ENCODE data around the gene CASP6. TPM values are rescaled to one million over a fixed set of nuclear protein-coding genes. Genes with fewer than 3 reads are reported as not detected.

Gene CASP6
- total and polyA plus RNA-seq, 5 donors: 6.5 to 13.4 (median 9.6) TPM

DNA sequence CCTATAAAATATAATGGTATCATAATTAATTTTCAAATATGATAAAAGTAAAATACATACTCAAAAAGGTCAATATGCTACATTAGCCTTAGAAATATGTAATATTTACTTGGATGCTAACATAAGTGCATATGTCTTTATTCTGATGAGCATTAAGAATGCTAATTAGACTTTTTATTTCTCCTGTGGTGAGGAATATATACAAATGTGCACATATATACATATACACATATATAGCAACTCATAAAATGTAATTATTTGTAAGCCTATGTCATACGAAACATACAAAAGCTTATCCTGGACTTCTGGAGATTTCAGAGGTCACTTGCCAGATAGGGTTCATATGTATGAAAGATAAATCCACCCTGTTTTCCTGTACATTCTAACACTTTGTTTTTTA is 15.5 kb upstream of the CASP6 start:
- DNase-seq (no peak), ATAC-seq (no peak)
- Histone ChIP-seq H3K4me3 (ENCODE audit: low read length) (no peak overlapping the region), H3K4me1 (ENCODE audit: control insufficient read depth, insufficient read depth, low read length) (no peaks in the 10 kb centered on the region), H3K27me3 (ENCODE audit: control insufficient read depth, insufficient read depth) (no peaks in the 10 kb centered on the region), H3K9me3 (ENCODE audit: control insufficient read depth, low read length) (no peaks in the 10 kb centered on the region), H3K27ac (ENCODE audit: low read length) (no peak overlapping the region)
- 95% methylated on average over 1 of the region's 1 CpG for WGBS
- intact Hi-C loops (cut with DNase I): no loop called here

DNA sequence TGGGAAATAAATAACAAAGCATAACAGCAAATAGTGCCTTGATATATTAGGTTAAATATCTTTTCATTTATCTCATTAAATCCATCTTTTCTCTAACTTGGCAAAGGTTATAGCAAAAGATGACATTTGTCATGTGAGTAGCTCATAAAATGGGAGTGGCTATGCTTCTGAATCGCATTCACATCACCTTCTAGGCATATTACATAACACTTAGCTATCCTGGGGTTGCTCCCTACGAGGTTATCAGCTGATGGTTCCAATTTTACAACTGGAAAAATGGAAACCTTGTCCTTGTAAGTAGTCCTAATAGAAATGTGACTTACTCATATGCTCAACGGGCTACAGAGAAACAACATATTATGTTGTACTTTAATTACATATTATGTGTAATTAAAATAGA is 10.3 kb upstream of the CASP6 start:
- no peaks in the 10 kb centered on the region for H3K9me3 ChIP-seq (ENCODE audit: control insufficient read depth, low read length)
- 90% methylated on average over 3 of the region's 3 CpGs for WGBS
- no peaks in the 10 kb centered on the region for H3K27me3 ChIP-seq (ENCODE audit: control insufficient read depth, insufficient read depth)
- ATAC-seq (no peak), DNase-seq (no peak)
- no peak overlapping the region for H3K27ac ChIP-seq (ENCODE audit: low read length)
- H3K4me3 ChIP-seq (ENCODE audit: low read length): no peak overlapping the region
- intact Hi-C loops (cut with DNase I): no loop called here
- H3K4me1 ChIP-seq (ENCODE audit: control insufficient read depth, insufficient read depth, low read length): no peaks in the 10 kb centered on the region

DNA sequence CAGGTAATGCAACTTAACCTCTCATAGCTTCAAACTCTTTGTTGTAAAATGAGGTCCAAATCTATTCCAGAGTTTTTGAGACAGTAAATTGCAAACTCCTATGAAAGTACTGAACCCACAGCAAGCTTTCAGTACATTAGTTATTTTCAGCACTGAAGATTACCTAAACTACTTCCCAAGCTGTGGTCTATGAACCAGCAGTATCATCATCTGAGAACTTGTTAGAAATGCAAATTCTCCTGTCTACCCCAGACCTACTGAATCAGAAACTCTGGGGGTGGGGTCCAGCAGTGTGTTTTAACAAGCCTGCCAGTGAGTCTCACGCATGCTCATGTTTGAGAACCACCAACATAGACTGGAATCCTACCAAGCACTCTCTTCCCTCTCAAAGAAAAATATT is 5.7 kb upstream of the CASP6 start:
- H3K4me1 ChIP-seq (ENCODE audit: control insufficient read depth, insufficient read depth, low read length): no peaks in the 10 kb centered on the region
- ATAC-seq: no peak
- no peaks in the 10 kb centered on the region for H3K27me3 ChIP-seq (ENCODE audit: control insufficient read depth, insufficient read depth)
- H3K9me3 ChIP-seq (ENCODE audit: control insufficient read depth, low read length): no peaks in the 10 kb centered on the region
- intact Hi-C loops (cut with DNase I): loop anchor here in 3 of 4 donors (10.0 kb wide), 2 partner anchors 106 to 284 kb away; partner anchors contain the start of gene GAR1 (in 3 of the 3)
- no peak overlapping the region for H3K4me3 ChIP-seq (ENCODE audit: low read length)
- no peak overlapping the region for H3K27ac ChIP-seq (ENCODE audit: low read length)
- 82% methylated on average over 1 of the region's 1 CpG for WGBS
- no peak for DNase-seq

DNA sequence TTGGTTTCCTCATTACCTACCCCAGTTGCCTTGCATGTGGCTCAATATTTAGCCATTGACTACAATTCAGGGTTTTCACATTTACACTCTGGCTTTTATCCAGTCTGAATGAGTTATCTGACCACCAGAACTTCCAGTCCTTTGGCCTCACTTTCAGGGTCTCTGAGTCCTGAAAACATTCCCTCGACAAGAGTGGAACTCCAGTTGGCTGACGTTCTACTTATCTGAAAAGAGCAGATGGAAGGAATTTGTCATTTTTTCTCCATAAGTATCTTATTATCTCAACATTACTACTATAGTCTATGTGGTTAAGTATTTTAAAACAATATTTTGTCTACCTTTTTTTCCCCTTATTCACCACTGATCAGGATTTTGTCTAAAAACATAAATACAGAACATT is 5.2 kb upstream of the CASP6 start:
- WGBS: 17% methylated on average over 2 of the region's 2 CpGs
- Histone ChIP-seq H3K27me3 (ENCODE audit: control insufficient read depth, insufficient read depth) (no peaks in the 10 kb centered on the region), H3K4me3 (ENCODE audit: low read length) (no peak overlapping the region), H3K4me1 (ENCODE audit: control insufficient read depth, insufficient read depth, low read length) (no peaks in the 10 kb centered on the region), H3K27ac (ENCODE audit: low read length) (no peak overlapping the region), H3K9me3 (ENCODE audit: control insufficient read depth, low read length) (no peaks in the 10 kb centered on the region)
- DNase-seq (no peak), ATAC-seq (no peak)
- intact Hi-C loops (cut with DNase I): loop anchor here in 3 of 4 donors (10.0 kb wide), 2 partner anchors 106 to 284 kb away; partner anchors contain the start of gene GAR1 (in 3 of the 3)

DNA sequence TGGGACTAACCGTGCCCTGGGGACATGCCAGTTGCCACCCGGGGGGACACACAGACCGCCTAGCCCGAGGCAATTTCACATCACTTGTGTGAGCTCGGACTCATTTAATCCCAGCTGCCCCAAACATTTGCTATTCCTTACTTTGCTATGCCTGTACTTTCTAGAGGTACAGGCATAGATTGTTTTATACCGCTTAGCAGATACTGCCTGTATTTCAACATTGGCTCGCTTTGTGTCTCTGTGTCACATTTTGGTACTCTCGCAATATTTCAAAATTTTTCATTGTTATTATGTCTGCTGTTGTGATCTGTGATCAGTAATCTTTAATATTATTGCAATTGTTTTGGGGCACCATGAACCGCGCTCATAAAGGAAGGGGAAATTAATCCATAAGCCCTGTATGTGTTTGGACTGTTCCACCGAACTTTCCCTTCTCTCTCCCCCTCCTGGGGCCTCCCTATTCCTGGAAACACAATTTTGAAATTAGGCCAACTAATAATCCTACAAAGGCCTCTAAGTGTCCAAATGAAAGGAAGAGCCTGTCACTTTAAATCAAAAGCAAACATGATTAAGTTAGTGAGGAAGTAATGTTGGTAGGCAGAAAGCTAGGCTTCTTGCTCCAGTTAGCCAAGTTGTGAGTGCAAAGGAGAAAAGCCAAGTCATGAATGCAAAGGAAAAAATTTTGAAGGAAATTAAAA is 568 bp upstream of the CASP6 start:
- 9% methylated on average over 11 of the region's 11 CpGs for WGBS
- ATAC-seq (peak; percentile 9 to 16), DNase-seq (no peak)
- Histone ChIP-seq H3K4me3 (ENCODE audit: low read length) (peak overlapping the region; percentile 76), H3K4me1 (ENCODE audit: control insufficient read depth, insufficient read depth, low read length) (peaks cover 6% of the 10 kb centered on the region), H3K27ac (ENCODE audit: low read length) (peak overlapping the region; percentile 73), H3K27me3 (ENCODE audit: control insufficient read depth, insufficient read depth) (no peaks in the 10 kb centered on the region), H3K9me3 (ENCODE audit: control insufficient read depth, low read length) (no peaks in the 10 kb centered on the region)
- intact Hi-C loops (cut with DNase I): loop anchor here in 3 of 4 donors (10.0 kb wide), 2 partner anchors 111 to 279 kb away; partner anchors contain the start of gene GAR1 (in 3 of the 3)

DNA sequence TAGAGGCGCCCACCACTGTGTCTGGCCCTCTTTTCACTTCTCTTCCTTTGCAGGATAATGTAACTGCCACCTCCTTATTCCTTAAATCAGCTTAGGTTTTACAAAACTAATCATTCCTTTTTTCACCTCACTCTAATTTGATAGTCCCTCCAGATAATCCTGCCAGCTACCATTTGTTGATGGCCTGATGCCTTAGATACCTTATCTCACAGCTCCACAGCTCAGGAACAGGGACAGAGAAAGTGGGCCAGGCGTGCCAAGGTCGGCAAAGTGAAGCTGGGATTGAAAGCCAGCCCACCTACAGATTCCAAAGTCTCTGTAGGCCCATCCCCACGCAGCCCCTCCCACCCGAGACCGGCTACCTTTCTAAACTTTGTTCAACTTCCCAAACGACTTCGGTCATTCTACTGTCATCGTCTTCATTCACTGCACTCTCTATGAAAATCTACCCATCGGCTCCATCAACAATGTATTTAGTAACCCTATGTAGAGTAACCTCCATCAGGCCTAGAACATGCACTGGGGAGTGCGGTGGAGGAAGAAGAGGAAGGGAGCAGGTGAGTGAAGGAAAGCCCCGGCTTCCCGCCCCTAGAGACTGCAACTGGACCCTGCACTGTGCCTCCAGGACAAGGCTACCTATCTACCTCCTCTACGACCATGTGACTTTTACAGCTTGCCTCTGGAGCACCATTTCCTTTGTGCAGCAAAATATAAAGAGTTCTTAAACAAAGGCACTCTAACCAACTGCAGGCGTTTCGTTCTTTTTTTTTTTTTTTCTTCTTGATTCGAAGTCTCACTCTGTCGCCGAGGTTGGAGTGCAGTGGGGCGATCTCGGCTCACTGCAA is 1.5 kb downstream of the CASP6 start:
- intact Hi-C loops (cut with DNase I): loop anchor here in 3 of 4 donors (10.0 kb wide), 2 partner anchors 113 to 277 kb away; partner anchors contain the start of gene GAR1 (in 3 of the 3)
- WGBS: 48% methylated on average over 21 of the region's 21 CpGs

DNA sequence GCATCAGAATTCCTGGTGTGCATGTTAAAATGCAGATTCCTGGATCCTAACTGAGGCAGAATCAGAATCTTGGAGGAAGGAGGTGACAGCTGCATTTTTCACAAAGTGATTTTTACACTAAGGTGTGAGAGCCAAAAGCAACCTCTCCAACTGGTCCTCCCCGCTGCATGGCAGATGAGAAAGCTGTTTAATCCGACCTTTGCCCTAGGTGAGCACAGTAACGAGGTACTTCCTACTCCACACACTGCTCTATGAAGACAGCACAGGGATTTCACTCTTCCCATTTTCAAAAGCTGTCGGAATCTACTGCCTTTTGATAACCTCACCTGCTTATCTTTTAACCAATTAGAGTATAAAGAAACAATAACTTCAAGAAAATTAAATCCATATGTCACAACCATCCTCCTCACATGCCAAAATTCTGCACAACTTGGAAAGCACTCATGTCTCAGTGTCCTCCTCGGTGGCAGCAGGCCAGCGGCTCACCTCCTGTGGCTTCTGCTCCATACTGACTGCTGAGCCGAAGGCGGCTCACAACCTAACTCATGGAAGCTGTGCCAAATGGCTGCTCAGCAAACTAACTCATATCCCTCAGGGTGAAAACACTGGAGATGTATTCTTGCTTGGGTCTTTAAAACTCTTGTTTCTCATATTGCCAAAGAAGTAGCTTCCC is 3.6 kb downstream of the CASP6 start:
- H3K4me3 ChIP-seq (ENCODE audit: low read length): no peak overlapping the region
- H3K27ac ChIP-seq (ENCODE audit: low read length): no peak overlapping the region
- DNase-seq (peak in 1 of 3 donors; percentile 44), ATAC-seq (no peak)
- intact Hi-C loops (cut with DNase I): loop anchor here in 3 of 4 donors (10.0 kb wide), 2 partner anchors 115 to 275 kb away; partner anchors contain the start of gene GAR1 (in 3 of the 3)
- peaks cover 6% of the 10 kb centered on the region for H3K4me1 ChIP-seq (ENCODE audit: control insufficient read depth, insufficient read depth, low read length)
- H3K9me3 ChIP-seq (ENCODE audit: control insufficient read depth, low read length): no peaks in the 10 kb centered on the region
- no peaks in the 10 kb centered on the region for H3K27me3 ChIP-seq (ENCODE audit: control insufficient read depth, insufficient read depth)
- WGBS: 83% methylated on average over 8 of the region's 8 CpGs

More for the DNA sequence above, 1.5 kb downstream of the CASP6 start:
- Histone ChIP-seq H3K27ac (ENCODE audit: low read length) (no peak overlapping the region), H3K4me1 (ENCODE audit: control insufficient read depth, insufficient read depth, low read length) (peaks cover 6% of the 10 kb centered on the region), H3K4me3 (ENCODE audit: low read length) (peak overlapping the region; percentile 76), H3K9me3 (ENCODE audit: control insufficient read depth, low read length) (no peaks in the 10 kb centered on the region), H3K27me3 (ENCODE audit: control insufficient read depth, insufficient read depth) (no peaks in the 10 kb centered on the region)
- no peak for ATAC-seq
- peak in 1 of 3 donors; percentile 53 for DNase-seq

DNA sequence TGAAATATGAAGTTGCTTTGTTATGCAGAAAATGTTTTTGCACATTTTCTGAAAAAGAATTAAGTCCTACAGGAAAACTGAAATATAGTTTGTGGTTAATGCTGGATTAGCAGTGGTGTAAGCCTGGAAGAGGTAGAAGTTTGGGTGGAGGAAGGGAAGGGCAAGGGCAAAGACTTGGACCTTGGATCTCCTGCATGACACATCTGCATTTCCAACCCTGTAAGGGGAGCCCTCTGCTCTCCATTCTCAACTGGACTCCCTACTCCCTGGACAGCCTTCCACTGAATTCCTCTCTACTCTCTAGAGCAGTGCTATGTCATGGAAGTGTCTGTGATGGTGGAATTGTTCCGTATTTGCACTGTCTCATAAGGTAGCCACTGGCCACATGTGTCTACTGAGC is 4.6 kb downstream of the CASP6 start:
- DNase-seq (no peak), ATAC-seq (no peak)
- Histone ChIP-seq H3K27ac (ENCODE audit: low read length) (no peak overlapping the region), H3K4me1 (ENCODE audit: control insufficient read depth, insufficient read depth, low read length) (peaks cover 6% of the 10 kb centered on the region), H3K27me3 (ENCODE audit: control insufficient read depth, insufficient read depth) (no peaks in the 10 kb centered on the region), H3K9me3 (ENCODE audit: control insufficient read depth, low read length) (no peaks in the 10 kb centered on the region), H3K4me3 (ENCODE audit: low read length) (no peak overlapping the region)
- intact Hi-C loops (cut with DNase I): no loop called here
- 97% methylated on average over 1 of the region's 1 CpG for WGBS

DNA sequence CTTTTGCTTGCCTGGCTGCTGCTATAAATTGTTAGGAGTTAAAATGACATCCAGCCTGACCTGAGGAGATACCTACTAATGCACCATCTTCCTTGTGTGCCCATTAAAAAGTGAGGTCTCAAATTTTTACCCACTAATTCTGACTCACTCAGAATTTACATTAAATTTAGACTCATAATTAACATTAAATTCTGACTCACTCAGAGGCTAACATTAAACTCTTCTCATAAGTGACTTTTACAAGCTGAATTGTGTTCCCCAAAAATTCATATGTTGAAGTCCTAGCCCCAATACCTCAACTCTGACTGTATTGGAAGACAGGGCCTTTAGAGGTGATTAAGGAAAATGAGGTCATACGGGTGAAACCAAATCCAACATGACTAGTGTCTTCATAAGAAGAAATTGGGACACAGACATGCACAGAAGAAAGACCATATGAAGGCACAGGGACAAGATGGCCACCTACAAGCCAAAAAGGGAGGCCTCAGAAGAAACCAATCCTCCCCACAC is 11.8 kb downstream of the CASP6 start:
- ATAC-seq (no peak), DNase-seq (no peak)
- Histone ChIP-seq H3K4me1 (ENCODE audit: control insufficient read depth, insufficient read depth, low read length) (no peaks in the 10 kb centered on the region), H3K4me3 (ENCODE audit: low read length) (no peak overlapping the region), H3K9me3 (ENCODE audit: control insufficient read depth, low read length) (no peaks in the 10 kb centered on the region), H3K27me3 (ENCODE audit: control insufficient read depth, insufficient read depth) (no peaks in the 10 kb centered on the region), H3K27ac (ENCODE audit: low read length) (no peak overlapping the region)
- WGBS: 94% methylated on average over 1 of the region's 1 CpG
- intact Hi-C loops (cut with DNase I): no loop called here

DNA sequence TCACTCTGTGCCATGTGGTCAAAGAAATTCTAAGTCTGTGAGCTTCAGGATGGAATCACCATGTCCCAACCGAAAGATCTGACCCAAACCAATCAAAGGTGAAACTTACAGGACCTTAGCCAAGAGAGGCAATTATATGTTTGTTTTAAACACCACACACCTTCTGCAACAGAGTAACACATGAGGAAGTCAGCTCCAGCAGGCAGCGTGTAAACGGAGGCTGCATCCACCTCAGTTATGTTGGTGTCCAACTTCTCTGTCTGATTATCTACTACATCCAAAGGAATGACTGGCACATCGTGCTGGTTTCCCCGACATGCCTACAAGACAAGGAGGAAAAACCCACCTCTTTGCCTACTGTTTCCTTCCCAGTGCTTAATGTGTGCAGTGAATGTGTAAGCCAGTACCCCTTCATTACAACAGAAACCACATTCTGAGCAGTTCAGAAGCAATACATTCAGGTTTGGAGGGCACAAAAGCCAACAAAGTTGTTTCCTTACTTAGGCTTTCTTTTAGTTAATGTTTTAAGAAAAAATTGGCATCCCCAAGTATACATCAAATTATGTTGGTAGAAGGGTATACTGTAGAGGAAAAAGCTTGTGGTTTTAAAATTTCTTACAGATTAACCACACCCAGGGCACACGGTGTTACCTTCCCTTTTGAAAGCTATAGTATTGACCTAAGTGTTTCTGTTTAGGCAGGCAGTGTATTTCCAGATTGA is 12.4 kb downstream of the CASP6 start:
- no peak for DNase-seq
- intact Hi-C loops (cut with DNase I): no loop called here
- Histone ChIP-seq H3K27ac (ENCODE audit: low read length) (no peak overlapping the region), H3K9me3 (ENCODE audit: control insufficient read depth, low read length) (no peaks in the 10 kb centered on the region), H3K4me3 (ENCODE audit: low read length) (no peak overlapping the region), H3K27me3 (ENCODE audit: control insufficient read depth, insufficient read depth) (no peaks in the 10 kb centered on the region), H3K4me1 (ENCODE audit: control insufficient read depth, insufficient read depth, low read length) (no peaks in the 10 kb centered on the region)
- WGBS: 90% methylated on average over 6 of the region's 6 CpGs
- no peak for ATAC-seq
